ENCODE data around the gene RAB3IP. TPM values are rescaled to one million over a fixed set of nuclear protein-coding genes. Genes with fewer than 3 reads are reported as not detected.

The RAB3IP gene
- total and polyA plus RNA-seq, 11 donors: 19.7 to 37.5 (median 32.6) TPM

GRCh38 chr12:69837657-69838415 is 99.2 kb downstream of the RAB3IP start:
- no peak for TF ChIP-seq CTCF (IDR thresholded peaks at IDR 0.05)
- TF ChIP-seq POLR2A (IDR thresholded peaks at IDR 0.05): no peak
- ATAC-seq (no peak), DNase-seq (no peak)
- no peak overlapping the region for H3K27ac ChIP-seq
- intact Hi-C loops (cut with DNase I): no loop called here
- H3K36me3 ChIP-seq: no peaks in the 10 kb centered on the region
- WGBS, 4 donors: 82 to 92% (median 87%) methylated on average over 4 of the region's 4 CpGs
- no peaks in the 10 kb centered on the region for H3K27me3 ChIP-seq
- peaks cover 0 to 7% (median 0%) of the 10 kb centered on the region in 12 donors for H3K4me1 ChIP-seq
- H3K4me3 ChIP-seq: no peak overlapping the region
- H3K9me3 ChIP-seq: no peaks in the 10 kb centered on the region

GRCh38 chr12:69840727-69841126 is 102.1 kb downstream of the RAB3IP start:
- H3K36me3 ChIP-seq: no peaks in the 10 kb centered on the region
- no peak for TF ChIP-seq POLR2A (IDR thresholded peaks at IDR 0.05)
- H3K4me3 ChIP-seq: no peak overlapping the region
- intact Hi-C loops (cut with DNase I): no loop called here
- no peak for ATAC-seq
- 30 to 50% (median 44%) methylated on average over 3 of the region's 3 CpGs for WGBS, 4 donors
- no peak overlapping the region for H3K27ac ChIP-seq
- H3K27me3 ChIP-seq: no peaks in the 10 kb centered on the region
- DNase-seq: no peak
- no peaks in the 10 kb centered on the region for H3K9me3 ChIP-seq
- no peaks in the 10 kb centered on the region for H3K4me1 ChIP-seq

DNA sequence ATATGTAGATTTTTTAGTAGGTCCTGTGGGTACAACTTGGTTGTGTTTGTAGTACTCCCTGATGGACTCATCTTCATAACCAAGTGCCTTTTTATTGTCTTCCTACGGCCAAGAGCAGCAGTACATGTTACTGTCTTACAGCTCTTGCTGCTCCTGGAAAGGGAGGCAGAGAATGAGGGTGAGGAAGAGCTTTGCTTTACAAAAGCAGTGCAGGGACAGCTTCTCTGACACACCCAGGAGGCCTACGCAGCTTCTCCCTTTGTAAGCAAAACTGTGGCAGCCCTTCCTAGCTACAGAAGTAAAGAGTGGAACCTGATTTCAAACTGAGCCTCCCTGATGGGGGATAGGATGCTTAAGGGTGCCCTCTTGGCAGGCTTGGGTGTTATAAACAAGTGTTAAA is 104.9 kb downstream of the RAB3IP start:
- no peaks in the 10 kb centered on the region for H3K36me3 ChIP-seq
- no peaks in the 10 kb centered on the region for H3K9me3 ChIP-seq
- no peaks in the 10 kb centered on the region for H3K4me1 ChIP-seq
- H3K27me3 ChIP-seq: no peaks in the 10 kb centered on the region
- ATAC-seq (no peak), DNase-seq (no peak)
- 67 to 73% (median 69%) methylated on average over 2 of the region's 2 CpGs for WGBS, 4 donors
- no peak overlapping the region for H3K27ac ChIP-seq
- intact Hi-C loops (cut with DNase I): no loop called here
- H3K4me3 ChIP-seq: no peak overlapping the region
- TF ChIP-seq CTCF (IDR thresholded peaks at IDR 0.05): no peak

DNA sequence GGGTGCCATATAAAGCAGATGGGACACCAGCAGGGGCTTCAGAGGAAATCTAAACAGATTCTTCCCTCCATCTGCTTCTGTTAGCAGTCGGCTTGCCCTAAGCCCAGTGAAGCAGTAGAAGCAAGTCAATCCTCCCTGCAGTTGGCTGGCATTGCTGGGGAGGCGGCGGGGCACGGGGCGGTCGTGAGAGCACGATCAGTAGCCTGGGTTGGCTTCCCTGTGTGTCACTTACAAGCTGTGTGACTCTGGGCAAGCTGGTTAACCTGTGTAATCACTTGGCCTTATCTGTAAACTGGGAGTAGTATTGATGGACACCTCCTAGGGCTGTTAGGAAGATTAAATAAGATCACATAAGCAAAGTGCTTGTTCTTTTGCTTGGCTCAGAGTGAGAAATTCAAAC is 105.8 kb downstream of the RAB3IP start:
- ATAC-seq: no peak
- 88 to 92% (median 91%) methylated on average over 2 to 7 of the region's 7 CpGs for WGBS, 4 donors
- Histone ChIP-seq H3K27me3 (no peaks in the 10 kb centered on the region), H3K4me1 (no peaks in the 10 kb centered on the region), H3K4me3 (no peak overlapping the region), H3K36me3 (no peaks in the 10 kb centered on the region), H3K9me3 (no peaks in the 10 kb centered on the region), H3K27ac (no peak overlapping the region)
- TF ChIP-seq POLR2A (IDR thresholded peaks at IDR 0.05) (no peak), CTCF (IDR thresholded peaks at IDR 0.05) (no peak)
- DNase-seq: no peak
- intact Hi-C loops (cut with DNase I): no loop called here

- H3K4me3 ChIP-seq: no peak overlapping the region
- ATAC-seq (no peak), DNase-seq (no peak)
- no peaks in the 10 kb centered on the region for H3K27me3 ChIP-seq
- H3K4me1 ChIP-seq: no peaks in the 10 kb centered on the region
- H3K27ac ChIP-seq: no peak overlapping the region
- TF ChIP-seq POLR2A (IDR thresholded peaks at IDR 0.05): no peak
- TF ChIP-seq CTCF (IDR thresholded peaks at IDR 0.05): no peak
- 85 to 93% (median 86%) methylated on average over 4 of the region's 4 CpGs for WGBS, 4 donors
- no peaks in the 10 kb centered on the region for H3K9me3 ChIP-seq
- intact Hi-C loops (cut with DNase I): no loop called here
- H3K36me3 ChIP-seq: no peaks in the 10 kb centered on the region
Measured at GRCh38 chr12:69844836-69845235, 106.2 kb downstream of the RAB3IP start.

Data from heart left ventricle (tissue), 16 donors.